Stomach (tissue), 4 donors: ENCODE measurements around the gene CEP55.

Source experiments
- CTCF ChIP-seq, 7 experiments: fragments of 450-650 bp in 4 of 7; fragments of 200-600 bp in 3 of 7; sonication (generic) in 3 of 7; IDR thresholded peaks; one replicate each; pipeline ENCODE4 v1.5.1; 2016 to 2019; ENCODE audit warnings: antibody characterized with exemption in 7 of 7, control low read depth in 2 of 7, mild to moderate bottlenecking in 1 of 7
- POLR2A ChIP-seq, 4 donors: fragments of 450-650 bp; IDR thresholded peaks; one replicate each; pipeline ENCODE4 v1.6.1; 2016; ENCODE audit warnings: antibody characterized with exemption in 4 of 4, control low read depth in 2 of 4, mild to moderate bottlenecking in 1 of 4, moderate library complexity in 1 of 4

GRCh38 chr10:93454736-93455135, 41.7 kb upstream of the CEP55 start:
- TF ChIP-seq POLR2A (IDR thresholded peaks at IDR 0.05) (no peak), CTCF (IDR thresholded peaks at IDR 0.05) (no peak)
